ENCODE measurements around the gene PLB1.

The PLB1 gene

GRCh38 chr2:28616396-28616999 lies 120.6 kb downstream of the PLB1 start:
- intact Hi-C loops (cut with DNase I; ENCODE audit: low total_unique reads): no loop called here
- H3K4me3 ChIP-seq: no peak overlapping the region
- H3K4me1 ChIP-seq: peaks cover 0 to 52% (median 33%) of the 10 kb centered on the region in 4 donors
- no peak for TF ChIP-seq CTCF (IDR thresholded peaks at IDR 0.05)
- no peaks in the 10 kb centered on the region for H3K27me3 ChIP-seq
- H3K9me3 ChIP-seq: no peaks in the 10 kb centered on the region
- no peaks in the 10 kb centered on the region for H3K36me3 ChIP-seq
- no peak overlapping the region for H3K27ac ChIP-seq
- no peak for DNase-seq

- H3K4me3 ChIP-seq: no peak overlapping the region
- H3K9me3 ChIP-seq: no peaks in the 10 kb centered on the region
- no peak for TF ChIP-seq CTCF (IDR thresholded peaks at IDR 0.05)
- intact Hi-C loops (cut with DNase I; ENCODE audit: low total_unique reads): no loop called here
- H3K4me1 ChIP-seq: peaks cover 0 to 51% (median 38%) of the 10 kb centered on the region in 4 donors
- no peaks in the 10 kb centered on the region for H3K36me3 ChIP-seq
- DNase-seq: peak in 1 of 2 donors; percentile 48
- H3K27me3 ChIP-seq: no peaks in the 10 kb centered on the region
- peak overlapping the region; percentile 7 to 55 for H3K27ac ChIP-seq
Measured at GRCh38 chr2:28617502-28618184, 121.8 kb downstream of the PLB1 start.

GRCh38 chr2:28618221-28619141 lies 122.6 kb downstream of the PLB1 start:
- H3K36me3 ChIP-seq: no peaks in the 10 kb centered on the region
- TF ChIP-seq CTCF (IDR thresholded peaks at IDR 0.05): no peak
- peak overlapping the region; percentile 7 to 55 for H3K27ac ChIP-seq
- H3K4me3 ChIP-seq: no peak overlapping the region
- H3K9me3 ChIP-seq: no peaks in the 10 kb centered on the region
- H3K27me3 ChIP-seq: no peaks in the 10 kb centered on the region
- peaks cover 0 to 54% (median 36%) of the 10 kb centered on the region in 4 donors for H3K4me1 ChIP-seq
- intact Hi-C loops (cut with DNase I; ENCODE audit: low total_unique reads): no loop called here
- peak in 1 of 2 donors; percentile 62 for DNase-seq

DNA sequence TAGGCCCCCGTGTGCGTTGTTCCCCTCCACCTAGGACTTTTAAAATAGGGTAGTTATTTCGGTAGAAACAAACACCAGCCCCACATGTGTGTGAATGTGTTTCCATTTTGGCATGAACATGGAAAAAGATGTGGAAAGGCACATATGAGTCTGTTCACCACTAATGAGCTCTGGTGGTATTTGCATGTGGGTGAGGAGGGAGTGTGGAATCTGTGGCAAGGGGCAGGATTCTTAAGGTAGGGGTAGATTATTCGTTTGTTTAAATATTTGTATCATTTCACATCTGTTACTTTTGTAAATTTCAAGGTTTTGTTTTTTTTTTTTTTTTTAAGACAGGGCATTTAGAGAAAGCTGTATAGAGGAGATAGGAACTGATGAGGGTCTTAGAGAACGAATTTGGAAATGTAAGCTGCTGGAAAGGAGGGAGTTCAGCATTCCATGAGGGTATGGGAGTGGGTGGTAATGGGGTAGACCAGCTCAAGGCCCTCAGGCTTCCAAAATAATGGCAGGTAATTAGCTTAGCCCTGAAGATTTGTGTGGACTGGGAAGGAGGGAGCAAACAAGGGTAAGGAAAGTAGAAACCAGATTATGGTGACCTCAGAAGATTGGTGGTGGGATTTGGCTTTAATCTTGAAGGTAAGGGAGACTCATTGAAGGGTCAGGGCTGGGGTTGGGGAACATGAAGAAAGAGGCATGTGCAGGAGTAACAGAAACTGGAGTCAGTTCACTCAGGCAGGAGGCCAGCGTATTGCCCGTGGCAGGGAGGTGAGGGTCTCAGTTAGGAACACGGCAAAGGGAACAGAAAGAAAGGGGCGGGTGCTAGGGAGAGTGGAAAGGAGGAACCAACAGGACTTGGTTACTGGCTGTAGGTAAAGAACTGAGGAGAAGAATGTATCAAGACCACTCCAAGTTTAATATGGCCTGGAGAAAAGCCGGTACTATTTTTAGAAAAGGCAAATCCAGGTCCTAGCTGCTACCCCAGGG lies 123.6 kb downstream of the PLB1 start:
- no peak overlapping the region for H3K4me3 ChIP-seq
- intact Hi-C loops (cut with DNase I; ENCODE audit: low total_unique reads): no loop called here
- peak overlapping the region; percentile 98 for H3K27ac ChIP-seq
- no peaks in the 10 kb centered on the region for H3K27me3 ChIP-seq
- DNase-seq: peak in 1 of 2 donors; percentile 67
- no peak for TF ChIP-seq CTCF (IDR thresholded peaks at IDR 0.05)
- H3K4me1 ChIP-seq: peaks cover 0 to 56% (median 41%) of the 10 kb centered on the region in 4 donors
- no peaks in the 10 kb centered on the region for H3K36me3 ChIP-seq
- H3K9me3 ChIP-seq: no peaks in the 10 kb centered on the region

Data from tibial artery (tissue), 4 donors.